Stimulated activated CD8-positive, alpha-beta memory T cell treated with anti-CD3 and anti-CD28 coated beads, Interleukin-12 subunit alpha, Interleukin-12 subunit beta, amount 100 ng/mL, for 24 hours (primary cell): Measurements from ENCODE around the gene LPIN3.
"Not testable (repeated sequence)": the region's sequence is repeated elsewhere in the genome, so short reads cannot be mapped to it uniquely, and the experiment has no call there.

Source experiments
- DNase-seq: peaks from one replicate; pipeline ENCODE4 v3.0.0-alpha.2; 2020; ENCODE audit errors: extremely low read depth

LPIN3 gene

GRCh38 chr20:41340327-41341055 is at the start of gene LPIN3:
Gene LPIN3 (plus strand): TSS chr20:41340821. CDS start chr20:41345804, 4,983 bp downstream.
- no peak for DNase-seq

GRCh38 chr20:41293269-41294037 is 47.2 kb upstream of the LPIN3 start:
- no peak for DNase-seq

- no peak for DNase-seq
Observed at GRCh38 chr20:41299899-41300298, 40.7 kb upstream of the LPIN3 start.

GRCh38 chr20:41300383-41300782 is 40.2 kb upstream of the LPIN3 start:
- DNase-seq = no peak

GRCh38 chr20:41300886-41301285 is 39.7 kb upstream of the LPIN3 start:
- no peak for DNase-seq

- DNase-seq = no peak
Observed at GRCh38 chr20:41304002-41304401, 36.6 kb upstream of the LPIN3 start.

GRCh38 chr20:41304424-41305079 is 36.1 kb upstream of the LPIN3 start:
- no peak for DNase-seq

GRCh38 chr20:41306061-41306727 is 34.4 kb upstream of the LPIN3 start:
- no peak for DNase-seq

GRCh38 chr20:41307021-41307420 is 33.6 kb upstream of the LPIN3 start:
- DNase-seq = no peak

- no peak for DNase-seq
Observed at GRCh38 chr20:41308290-41308711, 32.3 kb upstream of the LPIN3 start.

- DNase-seq = no peak
Observed at GRCh38 chr20:41308726-41309413, 31.8 kb upstream of the LPIN3 start.

GRCh38 chr20:41309817-41310216 is 30.8 kb upstream of the LPIN3 start:
- no peak for DNase-seq

GRCh38 chr20:41312009-41312408 is 28.6 kb upstream of the LPIN3 start:
- DNase-seq = not testable (repeated sequence)

- no peak for DNase-seq
Observed at GRCh38 chr20:41314386-41314785, 26.2 kb upstream of the LPIN3 start.

- no peak for DNase-seq
Observed at GRCh38 chr20:41316051-41316450, 24.6 kb upstream of the LPIN3 start.

GRCh38 chr20:41316602-41317545 is 23.7 kb upstream of the LPIN3 start:
- peak; percentile 47 for DNase-seq

GRCh38 chr20:41317546-41318270 is 22.9 kb upstream of the LPIN3 start, which contains the start of gene ZHX3:
Gene ZHX3 (minus strand): TSS chr20:41317731. CDS start chr20:41204916, 112,815 bp downstream.
- peak; percentile 94 for DNase-seq

GRCh38 chr20:41318271-41318649 is 22.4 kb upstream of the LPIN3 start:
- no peak for DNase-seq

GRCh38 chr20:41320441-41320840 is 20.2 kb upstream of the LPIN3 start:
- DNase-seq = no peak

GRCh38 chr20:41320976-41321375 is 19.6 kb upstream of the LPIN3 start:
- no peak for DNase-seq
